Skin epidermis (tissue), 12 donors: ENCODE measurements around the gene RNF123.

Experiments
- H3K27ac ChIP-seq, 21 experiments: fragments of 200-600 bp; sonication (generic) in 11 of 21; one replicate each; pipeline ENCODE4 v1.5.0; 2020; ENCODE audit warnings: mild to moderate bottlenecking in 3 of 21, inconsistent platforms in 2 of 21, moderate library complexity in 2 of 21
- H3K4me3 ChIP-seq, 7 experiments: fragments of 200-600 bp; sonication (generic) in 2 of 7; one replicate each; pipeline ENCODE4 v1.5.0; 2020; ENCODE audit warnings: inconsistent platforms in 2 of 7, mild to moderate bottlenecking in 2 of 7, moderate library complexity in 1 of 7

The RNF123 gene

DNA sequence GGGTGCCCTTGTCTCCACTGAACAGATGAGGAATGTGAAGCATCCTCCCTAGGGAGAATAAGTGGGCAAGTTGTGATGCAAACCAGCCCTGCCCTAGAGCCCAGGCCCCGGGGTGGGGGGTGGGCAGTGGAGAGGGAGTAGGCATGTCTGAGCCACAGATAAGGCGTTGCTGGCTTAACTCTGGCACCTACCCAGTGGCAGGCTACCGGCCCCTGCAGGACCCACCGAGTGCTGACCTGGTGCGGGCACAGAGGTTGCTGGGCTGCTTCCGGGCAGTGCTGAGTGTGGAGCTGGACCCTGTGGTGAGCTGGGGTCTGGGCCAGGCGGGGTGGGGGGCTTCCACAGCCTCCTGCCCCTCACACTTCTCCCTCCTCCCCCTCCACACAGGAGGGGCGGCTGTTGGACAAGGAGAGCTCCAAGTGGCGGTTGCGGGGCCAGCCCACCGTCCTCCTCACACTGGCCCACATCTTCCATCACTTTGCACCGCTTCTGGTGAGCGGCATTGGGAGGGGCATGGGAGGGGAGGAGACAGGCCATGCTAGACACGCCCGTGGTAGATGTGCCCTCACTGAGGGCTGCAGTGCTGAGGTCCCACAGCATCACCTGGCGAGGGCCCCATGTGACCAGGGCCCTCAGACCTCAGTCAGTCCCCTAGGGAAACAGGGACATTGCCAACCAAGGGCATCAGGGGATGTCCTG is 10.1 kb downstream of the RNF123 start:
- Histone ChIP-seq H3K27ac (no peak overlapping the region), H3K4me3 (no peak overlapping the region)

DNA sequence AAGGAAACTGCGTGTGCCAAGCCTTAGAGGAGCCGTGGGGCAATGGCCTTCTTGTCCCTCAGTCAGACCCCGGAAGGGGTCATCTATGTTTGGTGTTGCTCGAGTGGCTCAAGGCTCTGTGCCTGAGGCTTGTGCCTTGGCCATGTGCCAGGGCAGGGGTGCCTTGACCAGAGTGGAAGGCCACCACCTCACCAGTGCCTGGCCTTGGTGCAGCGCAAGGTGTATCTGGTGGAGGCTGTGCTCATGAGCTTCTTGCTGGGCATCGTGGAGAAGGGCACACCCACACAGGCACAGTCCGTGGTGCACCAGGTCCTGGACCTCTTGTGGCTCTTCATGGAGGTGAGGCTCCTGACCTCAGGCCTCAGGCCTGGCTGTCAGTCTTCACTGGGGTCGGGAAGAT is 10.7 kb downstream of the RNF123 start:
- no peak overlapping the region for H3K4me3 ChIP-seq
- no peak overlapping the region for H3K27ac ChIP-seq

DNA sequence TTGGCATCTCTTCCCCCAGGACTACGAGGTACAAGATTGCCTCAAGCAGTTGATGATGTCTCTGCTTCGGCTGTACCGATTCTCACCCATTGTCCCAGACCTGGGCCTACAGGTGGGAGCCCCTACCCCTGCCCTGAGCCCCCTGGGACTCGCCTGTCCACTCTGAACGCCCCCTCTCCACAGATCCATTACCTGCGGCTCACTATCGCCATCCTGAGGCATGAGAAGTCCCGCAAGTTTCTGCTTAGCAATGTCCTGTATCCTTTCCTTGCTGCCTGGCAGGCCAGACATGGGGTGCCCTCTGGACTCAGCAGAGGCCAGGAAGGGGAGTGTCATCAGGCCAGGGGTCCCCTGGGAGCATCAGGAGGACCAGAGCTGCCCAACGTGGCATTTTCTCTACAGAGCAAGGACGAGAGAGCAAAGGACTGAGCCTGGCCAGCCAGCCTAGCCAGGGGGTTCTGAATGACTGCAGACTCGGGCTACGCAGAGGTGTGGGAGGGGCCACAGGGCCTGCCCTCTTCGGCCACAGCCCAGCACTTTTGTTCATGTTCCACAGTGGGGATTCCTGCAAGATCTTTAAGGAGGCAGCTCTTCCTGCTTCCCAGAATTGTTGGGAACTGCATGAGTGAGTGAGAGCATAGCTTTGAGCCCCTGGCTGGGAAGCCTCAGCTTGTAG is 11.2 kb downstream of the RNF123 start:
- H3K4me3 ChIP-seq = no peak overlapping the region
- H3K27ac ChIP-seq = no peak overlapping the region

DNA sequence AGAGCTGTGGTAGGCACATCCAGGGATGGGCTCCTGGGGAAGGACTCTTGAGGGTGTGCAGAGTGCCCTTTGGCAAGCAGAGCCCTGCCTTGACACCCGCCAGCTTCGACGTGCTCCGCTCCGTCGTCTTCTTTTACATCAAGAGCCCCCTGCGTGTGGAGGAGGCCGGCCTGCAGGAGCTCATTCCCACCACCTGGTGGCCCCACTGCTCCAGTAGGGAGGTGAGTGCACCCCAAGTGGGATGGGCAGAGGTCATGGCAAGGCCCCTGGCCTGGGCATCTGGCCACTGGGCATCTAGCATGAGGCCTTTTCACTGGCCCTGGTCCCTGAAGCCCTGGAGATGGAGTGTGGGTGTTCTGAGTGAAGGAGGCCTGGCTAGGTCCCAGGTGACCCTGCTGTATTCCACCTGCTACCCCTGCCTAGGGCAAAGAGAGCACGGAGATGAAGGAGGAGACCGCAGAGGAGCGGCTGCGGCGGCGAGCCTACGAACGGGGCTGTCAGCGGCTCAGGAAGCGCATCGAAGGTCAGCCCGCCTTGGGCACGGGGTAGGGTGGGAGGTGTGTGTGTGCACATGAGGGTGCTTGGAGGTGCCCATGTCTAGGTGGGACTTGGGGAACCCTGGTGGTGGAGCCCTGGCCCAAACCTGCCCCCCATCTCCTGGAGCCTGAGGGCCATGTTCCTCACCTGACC is 12.2 kb downstream of the RNF123 start:
- Histone ChIP-seq H3K27ac (no peak overlapping the region), H3K4me3 (no peak overlapping the region)

DNA sequence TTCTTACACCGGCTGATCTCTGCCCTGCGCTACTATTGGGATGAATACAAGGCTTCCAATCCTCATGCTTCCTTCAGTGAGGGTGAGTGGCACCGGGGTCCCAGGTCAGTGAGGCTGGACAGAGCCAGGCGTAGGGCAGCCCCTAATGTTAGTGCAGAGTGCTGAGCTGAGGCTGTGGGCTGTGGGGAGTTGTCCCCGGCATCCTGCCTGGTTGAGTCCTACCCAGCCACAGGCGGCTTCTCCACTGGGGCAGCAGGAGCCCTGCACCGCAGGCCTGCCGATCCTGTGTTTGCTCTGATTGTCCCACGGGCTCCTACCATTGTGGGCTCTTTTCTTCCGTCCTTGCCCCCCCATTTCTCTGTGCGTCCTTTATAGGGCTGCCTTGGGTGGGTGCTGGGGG is 13.3 kb downstream of the RNF123 start:
- H3K4me3 ChIP-seq = no peak overlapping the region
- H3K27ac ChIP-seq = no peak overlapping the region

DNA sequence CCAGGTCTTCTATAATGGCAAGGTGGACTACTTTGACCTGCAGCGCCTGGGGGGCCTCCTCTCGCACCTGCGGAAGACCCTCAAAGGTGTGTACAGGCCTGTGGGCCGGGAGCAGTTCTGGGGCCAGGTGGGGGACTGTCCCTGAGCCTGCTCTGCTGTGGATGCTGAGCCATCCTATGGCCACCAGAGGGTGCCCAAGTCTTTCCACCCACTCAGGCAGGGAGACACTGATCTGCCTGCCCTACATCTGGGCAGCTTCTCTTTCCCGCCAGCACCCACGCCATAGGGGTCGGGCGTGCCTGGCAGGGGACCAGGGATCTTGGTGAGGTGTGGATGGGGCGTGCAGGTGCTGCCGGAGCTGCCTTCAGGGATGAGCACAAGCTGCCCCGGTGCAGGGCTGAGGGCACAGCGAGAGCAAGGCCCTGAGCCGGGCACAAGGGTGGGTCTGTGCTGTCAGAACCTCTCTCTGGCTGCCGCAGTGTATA is 14.1 kb downstream of the RNF123 start:
- peak overlapping the region in 2 of 21 experiments; percentile 7 to 14 for H3K27ac ChIP-seq
- no peak overlapping the region for H3K4me3 ChIP-seq

DNA sequence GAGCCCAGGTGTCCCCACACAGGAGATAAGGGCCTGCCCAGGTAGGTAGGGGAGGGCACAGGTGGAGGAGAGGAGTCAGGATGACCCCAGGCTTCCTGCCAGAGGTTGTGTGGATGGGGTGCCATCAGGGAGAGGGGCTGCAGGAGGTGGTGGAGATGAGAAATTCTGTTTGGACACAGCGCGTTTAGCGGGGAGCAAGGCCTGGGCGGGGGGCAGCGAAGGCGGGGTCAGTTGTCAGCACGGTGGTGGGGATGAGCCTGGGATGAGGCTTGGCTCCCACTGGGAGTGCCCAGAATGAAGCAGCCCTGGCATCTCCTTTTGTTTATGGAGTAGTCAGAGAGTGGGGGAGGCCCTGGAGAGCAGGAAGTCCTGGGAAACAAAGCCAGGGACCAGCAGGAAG is 14.6 kb downstream of the RNF123 start:
- H3K27ac ChIP-seq = peak overlapping the region in 2 of 21 experiments; percentile 7 to 14

DNA sequence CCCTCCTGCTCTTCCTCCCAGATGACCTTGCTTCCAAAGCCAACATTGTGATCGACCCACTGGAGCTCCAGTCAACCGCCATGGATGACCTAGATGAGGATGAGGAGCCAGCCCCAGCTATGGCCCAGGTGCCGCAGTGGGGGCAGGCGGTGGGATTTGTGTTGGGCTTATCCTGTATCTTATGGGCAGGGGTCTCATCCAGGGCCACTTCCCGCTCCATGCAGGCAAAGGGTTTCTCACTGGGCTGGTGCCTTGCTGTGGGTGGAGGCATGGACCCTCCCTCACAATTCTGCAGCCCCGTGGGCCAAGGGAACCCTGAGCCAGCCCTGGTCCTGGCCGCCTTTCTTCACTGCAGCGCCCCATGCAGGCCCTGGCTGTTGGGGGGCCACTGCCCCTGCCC is 15.3 kb downstream of the RNF123 start:
- no peak overlapping the region for H3K27ac ChIP-seq
- H3K4me3 ChIP-seq = no peak overlapping the region

More for the DNA sequence above, 14.6 kb downstream of the RNF123 start:
- no peak overlapping the region for H3K4me3 ChIP-seq

DNA sequence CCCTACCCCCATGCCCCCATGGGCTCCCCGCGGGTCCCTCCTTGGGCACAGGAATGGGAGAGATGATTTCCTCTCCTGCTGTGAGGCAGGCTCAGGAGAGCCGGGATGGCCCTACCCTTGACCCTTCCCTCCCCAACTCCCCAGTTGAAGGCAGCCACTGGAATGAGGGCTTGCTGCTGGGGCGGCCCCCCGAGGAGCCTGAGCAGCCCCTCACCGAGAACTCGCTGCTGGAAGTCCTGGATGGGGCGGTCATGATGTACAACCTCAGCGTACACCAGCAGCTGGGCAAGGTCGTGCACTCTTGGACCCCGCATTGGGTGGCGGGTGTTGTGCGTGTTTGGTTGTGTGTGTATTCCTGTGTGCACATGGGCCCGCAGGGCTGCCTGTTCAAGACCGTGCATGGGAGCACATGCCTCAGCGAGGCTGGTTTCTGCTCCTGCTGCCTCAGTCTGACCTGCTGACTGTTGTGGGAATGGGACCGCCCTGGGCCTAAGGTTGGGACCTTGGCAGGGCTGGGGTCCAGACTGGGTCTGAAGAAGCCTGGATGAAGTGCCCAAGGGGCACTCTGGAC is 16.1 kb downstream of the RNF123 start:
- Histone ChIP-seq H3K27ac (no peak overlapping the region), H3K4me3 (no peak overlapping the region)

DNA sequence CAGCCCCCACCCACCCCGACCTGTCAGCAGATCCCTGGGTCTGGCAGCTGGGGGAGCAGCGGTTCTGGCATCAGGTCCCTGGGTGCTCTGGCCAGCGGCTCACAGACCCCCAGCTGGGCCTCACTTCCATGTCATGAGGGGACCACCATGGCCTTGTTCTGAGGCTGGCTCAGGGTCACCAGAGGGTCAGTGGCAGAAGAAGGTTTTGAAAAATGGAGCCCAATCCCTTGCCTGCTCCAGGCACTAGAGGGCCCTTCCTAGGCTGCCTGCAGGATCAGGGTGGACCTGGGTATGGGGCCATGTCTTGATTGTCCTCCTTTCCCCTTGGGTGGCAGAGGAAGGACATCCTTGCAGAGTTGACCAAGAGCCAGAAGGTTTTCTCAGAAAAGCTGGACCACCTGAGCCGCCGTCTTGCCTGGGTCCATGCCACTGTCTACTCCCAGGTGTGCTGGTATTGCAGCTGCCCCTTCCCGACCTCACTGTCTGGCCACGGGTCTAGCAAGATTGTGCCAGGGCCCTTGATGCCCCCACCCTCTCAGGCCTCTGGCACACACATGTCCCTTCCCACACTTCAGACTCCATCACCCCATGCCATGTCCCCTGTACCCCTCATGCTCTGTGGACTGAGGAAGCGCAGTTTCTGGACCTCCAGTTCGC is 17.2 kb downstream of the RNF123 start:
- H3K4me3 ChIP-seq = no peak overlapping the region

DNA sequence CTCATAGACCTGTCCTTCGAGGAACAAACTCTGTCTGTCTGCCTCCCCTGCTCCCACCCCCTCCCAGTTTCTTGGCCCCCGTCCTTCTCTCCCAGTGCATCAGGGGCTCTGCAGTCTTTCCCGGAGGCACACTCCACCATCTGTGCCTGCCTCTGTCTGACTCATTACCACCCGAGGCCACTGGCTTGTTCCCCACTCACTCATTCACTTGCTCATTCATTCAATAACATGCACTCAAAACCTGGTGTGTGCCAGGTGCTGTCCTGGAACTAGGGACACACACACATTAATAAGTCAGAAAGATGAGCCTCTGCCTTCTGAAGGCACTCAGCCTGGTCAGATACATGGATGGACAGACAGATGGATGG is 17.7 kb downstream of the RNF123 start:
- Histone ChIP-seq H3K4me3 (no peak overlapping the region), H3K27ac (no peak overlapping the region)

More for the DNA sequence above, 17.2 kb downstream of the RNF123 start:
- H3K27ac ChIP-seq = no peak overlapping the region

DNA sequence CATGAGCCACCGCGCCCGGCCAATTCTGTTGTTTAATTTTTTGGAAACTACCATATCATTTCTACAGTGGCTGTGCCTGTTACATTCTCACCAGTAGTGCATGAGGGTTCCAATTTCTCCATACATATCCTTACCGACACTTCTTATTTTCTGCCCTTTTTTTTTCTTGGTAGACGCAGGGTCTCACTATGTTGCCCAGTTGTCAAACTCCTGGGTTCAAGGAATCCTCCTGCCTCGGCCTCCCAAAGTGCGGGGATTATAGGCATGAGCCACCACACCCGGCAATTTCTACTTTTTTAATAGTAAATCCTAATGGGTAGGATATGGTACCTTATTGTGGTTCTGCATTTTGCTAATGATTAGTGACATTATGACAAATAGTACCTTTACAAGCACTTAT is 20.5 kb downstream of the RNF123 start:
- H3K27ac ChIP-seq = no peak overlapping the region
- no peak overlapping the region for H3K4me3 ChIP-seq

DNA sequence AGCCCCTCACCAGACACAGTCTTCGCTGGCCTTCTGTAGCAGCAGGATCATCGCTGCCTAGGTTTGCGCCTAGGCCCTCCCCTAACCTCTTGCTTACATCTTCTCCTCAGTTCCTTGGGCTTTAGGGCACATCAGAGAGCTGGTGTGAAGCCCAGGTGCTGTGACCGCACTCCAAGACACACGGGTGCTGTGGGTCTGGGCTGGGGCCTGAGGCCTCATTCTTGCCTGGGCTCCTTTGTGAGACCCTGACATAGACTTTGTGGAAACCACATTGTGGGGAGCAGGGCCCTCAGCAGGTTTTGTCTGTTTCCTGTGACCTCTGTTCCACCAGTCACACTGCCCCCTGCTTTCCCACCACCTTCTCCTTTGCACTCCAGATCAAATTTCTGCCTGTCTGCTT is 22.1 kb downstream of the RNF123 start:
- Histone ChIP-seq H3K27ac (no peak overlapping the region), H3K4me3 (no peak overlapping the region)

DNA sequence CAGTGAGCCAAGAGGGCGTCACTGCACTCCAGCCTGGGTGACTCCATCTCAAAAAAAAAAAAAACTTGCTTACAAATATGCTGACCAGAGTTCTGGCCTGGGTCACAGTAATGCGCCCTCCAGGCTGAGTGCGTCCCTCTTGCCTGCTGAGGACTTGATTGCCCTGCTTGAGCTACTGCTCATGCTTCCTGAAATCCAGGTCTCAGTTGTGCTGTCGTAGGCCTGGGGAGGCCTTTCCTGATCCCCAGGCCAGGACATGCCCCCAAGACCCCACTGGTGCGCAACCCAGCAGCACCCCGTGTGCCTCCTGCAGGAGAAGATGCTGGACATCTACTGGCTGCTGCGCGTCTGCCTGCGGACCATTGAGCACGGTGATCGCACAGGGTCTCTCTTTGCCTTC is 22.8 kb downstream of the RNF123 start:
- Histone ChIP-seq H3K27ac (no peak overlapping the region), H3K4me3 (no peak overlapping the region)

DNA sequence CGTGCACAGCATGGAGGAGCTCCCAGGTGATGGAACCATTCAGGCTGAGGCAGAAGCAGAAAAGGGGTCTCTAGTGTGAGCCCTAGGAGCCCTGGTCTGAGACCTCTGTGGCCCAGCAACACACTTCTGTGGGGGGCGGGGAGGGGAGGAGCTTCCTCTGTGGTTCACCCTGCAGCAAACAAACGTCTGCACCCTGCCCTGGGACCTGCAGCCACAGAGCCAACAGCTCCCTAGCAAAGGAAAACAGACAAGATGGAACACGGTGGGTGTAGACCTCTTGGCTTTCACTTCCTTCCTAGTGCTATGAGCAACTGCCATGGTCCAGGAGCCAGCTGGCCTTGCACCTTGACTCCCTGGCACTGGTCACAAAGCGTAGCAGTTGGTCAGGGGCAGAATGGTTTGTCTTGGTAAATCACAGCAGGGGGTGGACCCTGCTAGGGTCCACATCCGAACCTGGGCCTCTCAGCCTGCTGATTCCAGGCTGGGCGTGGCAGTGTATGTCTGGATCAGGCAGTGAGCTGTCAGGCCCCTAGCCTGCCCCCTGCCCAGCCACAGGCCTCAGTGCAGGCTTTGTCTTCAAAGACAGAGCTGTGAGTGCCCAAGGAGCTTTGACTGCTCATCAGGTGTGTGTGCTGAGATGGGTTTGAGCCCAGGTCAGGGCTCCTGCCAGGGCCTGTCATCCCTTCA is 23.4 kb downstream of the RNF123 start:
- Histone ChIP-seq H3K4me3 (no peak overlapping the region), H3K27ac (peak overlapping the region in 1 of 21 experiments; percentile 18)

DNA sequence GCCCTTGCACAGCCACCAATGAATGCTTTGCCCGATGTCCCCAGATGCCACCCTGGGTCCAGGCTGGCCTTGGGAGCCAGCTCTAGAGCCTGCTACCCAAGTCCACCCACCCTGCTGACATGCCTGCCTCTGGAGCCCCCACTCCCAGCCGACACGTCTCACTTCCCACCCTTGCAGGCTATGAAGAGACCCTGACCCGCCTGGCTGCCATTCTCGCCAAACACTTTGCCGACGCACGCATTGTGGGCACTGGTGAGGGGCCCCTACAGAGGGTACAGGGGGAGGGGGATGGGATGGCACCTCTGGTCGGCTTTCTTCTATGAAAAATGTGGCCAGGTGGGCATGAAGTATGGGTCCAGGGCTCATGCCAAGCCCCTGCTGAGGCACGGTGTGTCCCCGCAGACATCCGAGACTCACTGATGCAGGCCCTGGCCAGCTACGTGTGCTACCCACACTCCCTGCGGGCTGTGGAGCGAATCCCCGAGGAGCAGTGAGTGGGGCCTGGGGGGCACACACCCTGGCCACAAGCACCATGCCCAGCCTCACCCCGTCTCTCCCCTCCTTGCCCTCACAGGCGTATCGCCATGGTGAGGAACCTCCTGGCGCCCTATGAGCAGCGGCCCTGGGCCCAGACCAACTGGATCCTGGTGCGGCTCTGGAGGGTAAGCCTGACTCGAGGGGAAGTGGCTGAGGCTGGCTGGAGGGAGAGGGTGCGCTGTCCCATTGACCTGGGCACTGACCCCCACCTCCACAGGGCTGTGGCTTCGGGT is 24.2 kb downstream of the RNF123 start:
- peak overlapping the region in 1 of 21 experiments; percentile 18 for H3K27ac ChIP-seq
- no peak overlapping the region for H3K4me3 ChIP-seq

DNA sequence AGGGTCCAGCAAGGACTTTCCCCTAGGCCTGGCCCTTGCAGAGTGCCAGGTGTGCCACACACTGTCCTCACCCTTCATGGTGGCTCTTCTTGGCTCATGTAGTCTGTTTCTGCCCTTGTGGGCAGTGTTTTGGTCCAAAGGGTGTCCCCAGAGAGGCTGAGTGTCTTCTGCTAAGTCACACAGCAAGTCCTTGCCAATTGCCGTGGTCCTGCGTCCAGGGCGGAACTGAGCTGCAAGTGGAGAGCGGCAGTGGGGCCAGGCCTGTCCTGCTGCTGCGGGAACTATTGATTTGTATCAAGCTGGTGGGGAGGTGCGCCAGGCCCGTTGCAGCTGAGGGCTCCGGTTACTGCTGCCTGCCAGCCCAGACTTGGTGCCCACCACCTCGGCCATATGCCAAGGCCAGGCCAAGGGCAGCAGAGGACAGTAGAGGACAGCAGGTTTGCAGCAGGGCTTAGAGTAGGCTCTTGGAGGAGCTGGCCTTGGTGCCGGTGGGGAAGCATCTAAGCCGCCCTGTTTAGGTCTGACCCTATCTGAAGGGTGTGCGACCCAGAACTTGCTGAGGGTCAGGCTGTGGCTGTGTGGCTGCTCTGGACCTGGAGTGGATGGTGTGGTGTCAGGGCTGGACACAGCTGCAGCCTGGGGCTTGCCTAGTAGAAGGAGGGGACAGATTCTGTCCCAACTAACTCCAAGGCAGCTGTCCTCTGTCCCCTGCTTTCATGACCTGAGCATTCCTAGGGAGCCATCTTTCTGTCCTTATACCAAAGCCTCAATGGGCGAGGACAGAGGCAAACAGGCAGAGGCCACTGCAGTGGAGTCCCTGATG is 25.6 kb downstream of the RNF123 start:
- Histone ChIP-seq H3K4me3 (no peak overlapping the region), H3K27ac (no peak overlapping the region)

DNA sequence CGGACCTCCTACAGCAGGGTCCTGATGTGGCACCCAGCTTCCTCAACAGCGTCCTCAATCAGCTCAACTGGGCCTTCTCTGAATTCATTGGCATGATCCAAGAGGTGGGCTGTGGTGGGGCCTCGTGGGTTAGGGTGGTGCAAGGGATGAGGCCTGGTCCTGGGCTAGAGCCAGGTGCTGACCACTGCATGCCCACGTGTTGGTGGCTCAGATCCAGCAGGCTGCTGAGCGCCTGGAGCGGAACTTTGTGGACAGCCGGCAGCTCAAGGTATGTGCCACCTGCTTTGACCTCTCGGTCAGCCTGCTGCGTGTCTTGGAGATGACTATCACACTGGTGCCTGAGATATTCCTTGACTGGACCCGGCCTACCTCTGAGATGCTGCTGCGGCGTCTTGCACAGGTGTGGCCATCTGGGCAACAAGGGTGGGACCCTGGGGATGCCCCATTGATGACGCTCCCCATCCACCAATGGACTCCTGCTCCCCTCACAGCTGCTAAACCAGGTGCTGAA is 26.3 kb downstream of the RNF123 start:
- H3K27ac ChIP-seq = no peak overlapping the region
- H3K4me3 ChIP-seq = no peak overlapping the region
